Natural killer cell (primary cell): ENCODE results near the gene ZNF618. TPM values are rescaled to one million over a fixed set of nuclear protein-coding genes. Genes with fewer than 3 reads are reported as not detected.

Experiments
- ATAC-seq, 3 donors: fragments of 150-1000 bp in 2 of 3; fragments of 200-7000 bp in 1 of 3; cut with Tn5 transposase; 1 replicate in 1 of 3; 2 replicates in 2 of 3; pipeline ENCODE4 v1.10.0; 2021; ENCODE audit warnings: mild to moderate bottlenecking in 2 of 3, moderate library complexity in 2 of 3
- DNase-seq, 2 donors: peaks; one replicate each; pipeline versions ENCODE4 v3.0.0 to v3.0.0-alpha.2; 2013 to 2021; ENCODE audit warnings: mixed read lengths in 1 of 2
- H3K27ac ChIP-seq: one replicate; pipeline ENCODE4 v1.5.1; 2013; ENCODE audit warnings: mild to moderate bottlenecking, low read length
- H3K27me3 ChIP-seq: one replicate; pipeline ENCODE4 v1.6.1; 2013; ENCODE audit warnings: low read length; ENCODE audit not compliant: control insufficient read depth, insufficient read depth
- H3K36me3 ChIP-seq: one replicate; pipeline ENCODE4 v1.6.1; 2013; ENCODE audit warnings: low read length; ENCODE audit not compliant: control insufficient read depth, insufficient read depth
- H3K4me1 ChIP-seq: one replicate; pipeline ENCODE4 v1.6.1; 2013; ENCODE audit warnings: low read length; ENCODE audit not compliant: control insufficient read depth, insufficient read depth
- H3K4me3 ChIP-seq: one replicate; pipeline ENCODE4 v1.5.1; 2013; ENCODE audit warnings: low read length
- H3K9me3 ChIP-seq: one replicate; pipeline ENCODE4 v1.6.1; 2013; ENCODE audit warnings: low read length; ENCODE audit not compliant: control insufficient read depth, insufficient read depth
- H3K27ac Mint-ChIP-seq, 2 donors: one replicate each; pipeline ENCODE4 v1.8.0; 2022; ENCODE audit warnings: mild to moderate bottlenecking in 2 of 2, mixed read lengths in 2 of 2, moderate library complexity in 1 of 2
- H3K27me3 Mint-ChIP-seq, 2 donors: one replicate each; pipeline ENCODE4 v1.8.0; 2022; ENCODE audit warnings: low read depth in 2 of 2, mixed read lengths in 2 of 2
- H3K36me3 Mint-ChIP-seq: one replicate; pipeline ENCODE4 v1.8.0; 2022; ENCODE audit warnings: mixed read lengths
- H3K4me1 Mint-ChIP-seq, 2 donors: one replicate each; pipeline ENCODE4 v1.8.0; 2022; ENCODE audit warnings: mixed read lengths in 2 of 2
- H3K4me3 Mint-ChIP-seq: one replicate; pipeline ENCODE4 v1.8.0; 2022; ENCODE audit warnings: mild to moderate bottlenecking, moderate library complexity, mixed read lengths
- H3K9me3 Mint-ChIP-seq, 2 donors: one replicate each; pipeline ENCODE4 v1.8.0; 2022; ENCODE audit warnings: mixed read lengths in 2 of 2
- WGBS: methylation state at CpG from one replicate; pipeline ENCODE4 v1.1.7; 2013; ENCODE audit warnings: missing lambda C conversion rate; ENCODE audit not compliant: insufficient coverage; 5-methylcytosine and 5-hydroxymethylcytosine counted together
- intact Hi-C: fragments of 100-400 bp; cut with micrococcal nuclease; formaldehyde crosslinking; loops from one replicate; pipeline ENCODE4 v1.14.2; 2022
- total RNA-seq, 4 donors: library from RNA; stranded (reverse); fragments of 120-200 nt in 1 of 4; gene quantifications; one replicate each; pipeline versions ENCODE4 v1.2.3 to v1.2.4, GENCODE V29; 2013 to 2022
- TF ChIP-seq, protein P1 (sequence below): fragments of 200-600 bp; IDR thresholded peaks from one replicate; pipeline ENCODE4 v1.8.0; 2022; ENCODE audit warnings: antibody characterized with exemption

ZNF618 gene
- total RNA-seq, 3 donors from 2014 or later (not counting 1 experiment from before 2014, with no cell fraction given), result 9.2 to 10.7 (median 10.0) TPM

DNA sequence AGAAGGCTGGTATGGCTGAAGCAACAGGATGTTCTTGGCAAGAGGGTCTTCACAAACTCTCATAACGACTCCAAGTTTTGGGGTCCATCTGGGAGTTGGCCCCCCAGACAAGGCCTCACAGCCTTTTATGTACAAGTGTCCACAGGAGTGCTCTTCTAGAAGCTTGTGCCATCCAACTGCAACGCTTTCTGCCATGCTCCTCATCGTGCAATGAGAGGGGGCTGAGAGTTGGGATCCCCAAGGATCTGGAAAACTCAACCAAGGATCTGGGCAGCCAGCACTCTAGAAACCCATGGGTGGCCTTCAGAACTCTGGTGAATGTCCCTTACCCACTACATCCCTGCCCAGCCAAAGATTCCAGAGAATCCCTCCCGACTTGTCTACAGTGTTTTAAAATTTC lies 210.5 kb downstream of the ZNF618 start:
- Histone ChIP-seq H3K27me3 (no peaks in the 10 kb centered on the region), H3K36me3 (no peaks in the 10 kb centered on the region), H3K9me3 (no peaks in the 10 kb centered on the region), H3K4me1 (no peaks in the 10 kb centered on the region), H3K4me3 (no peak overlapping the region), H3K27ac (no peak overlapping the region)
- TF ChIP-seq, protein P1, sequence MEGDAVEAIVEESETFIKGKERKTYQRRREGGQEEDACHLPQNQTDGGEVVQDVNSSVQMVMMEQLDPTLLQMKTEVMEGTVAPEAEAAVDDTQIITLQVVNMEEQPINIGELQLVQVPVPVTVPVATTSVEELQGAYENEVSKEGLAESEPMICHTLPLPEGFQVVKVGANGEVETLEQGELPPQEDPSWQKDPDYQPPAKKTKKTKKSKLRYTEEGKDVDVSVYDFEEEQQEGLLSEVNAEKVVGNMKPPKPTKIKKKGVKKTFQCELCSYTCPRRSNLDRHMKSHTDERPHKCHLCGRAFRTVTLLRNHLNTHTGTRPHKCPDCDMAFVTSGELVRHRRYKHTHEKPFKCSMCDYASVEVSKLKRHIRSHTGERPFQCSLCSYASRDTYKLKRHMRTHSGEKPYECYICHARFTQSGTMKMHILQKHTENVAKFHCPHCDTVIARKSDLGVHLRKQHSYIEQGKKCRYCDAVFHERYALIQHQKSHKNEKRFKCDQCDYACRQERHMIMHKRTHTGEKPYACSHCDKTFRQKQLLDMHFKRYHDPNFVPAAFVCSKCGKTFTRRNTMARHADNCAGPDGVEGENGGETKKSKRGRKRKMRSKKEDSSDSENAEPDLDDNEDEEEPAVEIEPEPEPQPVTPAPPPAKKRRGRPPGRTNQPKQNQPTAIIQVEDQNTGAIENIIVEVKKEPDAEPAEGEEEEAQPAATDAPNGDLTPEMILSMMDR, result no peak
- 70% methylated on average over 4 of the region's 4 CpGs for WGBS
- Mint-ChIP-seq H3K4me3 (no peak overlapping the region), H3K9me3 (no peaks in the 10 kb centered on the region), H3K4me1 (no peaks in the 10 kb centered on the region), H3K36me3 (no peaks in the 10 kb centered on the region), H3K27me3 (peaks cover 0 to 4% of the 10 kb centered on the region in 2 donors), H3K27ac (no peak overlapping the region)
- ATAC-seq (no peak), DNase-seq (no peak)
- intact Hi-C loops, result no loop called here

- intact Hi-C loops, result no loop called here
- TF ChIP-seq, protein P1, result no peak
- no peak for ATAC-seq
- H3K4me3 Mint-ChIP-seq, result no peak overlapping the region
- Histone ChIP-seq H3K4me3 (no peak overlapping the region), H3K9me3 (no peaks in the 10 kb centered on the region), H3K27ac (no peak overlapping the region), H3K4me1 (no peaks in the 10 kb centered on the region), H3K27me3 (no peaks in the 10 kb centered on the region), H3K36me3 (no peaks in the 10 kb centered on the region)
- DNase-seq, result no peak
- H3K9me3 Mint-ChIP-seq, result no peaks in the 10 kb centered on the region
- no peaks in the 10 kb centered on the region for H3K36me3 Mint-ChIP-seq
- no peak overlapping the region for H3K27ac Mint-ChIP-seq
- WGBS, result 88% methylated on average over 7 of the region's 7 CpGs
- H3K27me3 Mint-ChIP-seq, result peaks cover 0 to 4% of the 10 kb centered on the region in 2 donors
- no peaks in the 10 kb centered on the region for H3K4me1 Mint-ChIP-seq
Observed at GRCh38 chr9:114087721-114088120, 211.6 kb downstream of the ZNF618 start.

DNA sequence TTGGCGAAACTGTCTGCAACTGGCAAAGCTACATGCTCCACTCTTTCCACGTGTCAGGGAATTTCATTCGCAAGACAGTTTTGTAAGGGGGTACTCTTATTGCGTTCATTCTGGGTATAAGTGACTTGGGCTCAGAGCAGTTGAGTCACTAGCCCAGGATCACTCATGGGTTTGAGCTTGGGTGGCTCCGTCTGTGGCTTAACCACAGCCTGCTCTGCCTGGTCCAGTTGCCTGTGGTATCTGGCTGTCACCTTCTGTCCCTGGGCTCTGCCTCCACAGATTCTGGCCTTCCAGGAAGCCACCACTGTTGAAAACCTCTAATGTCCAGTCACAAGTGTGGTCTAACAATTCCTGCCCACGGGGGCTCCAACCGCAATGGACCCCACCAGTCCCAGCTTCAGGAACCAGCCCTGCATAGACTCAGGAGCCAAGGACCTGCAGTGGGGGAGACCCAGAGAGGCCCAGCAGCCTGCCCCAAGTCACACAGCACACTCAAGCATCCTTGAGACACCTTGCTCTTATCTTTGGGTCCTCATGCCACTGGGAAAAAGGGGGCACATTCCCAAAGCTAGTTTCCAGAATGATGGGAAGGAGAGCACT lies 212.6 kb downstream of the ZNF618 start:
- no peaks in the 10 kb centered on the region for H3K9me3 ChIP-seq
- TF ChIP-seq, protein P1, result no peak
- H3K4me1 ChIP-seq, result no peaks in the 10 kb centered on the region
- no peak overlapping the region for H3K27ac ChIP-seq
- WGBS, result 84% methylated on average over 7 of the region's 7 CpGs
- ATAC-seq (no peak), DNase-seq (no peak)
- no peaks in the 10 kb centered on the region for H3K36me3 ChIP-seq
- no peaks in the 10 kb centered on the region for H3K27me3 ChIP-seq
- no peak overlapping the region for H3K4me3 Mint-ChIP-seq
- no peaks in the 10 kb centered on the region for H3K4me1 Mint-ChIP-seq
- no peaks in the 10 kb centered on the region for H3K36me3 Mint-ChIP-seq
- no peaks in the 10 kb centered on the region for H3K9me3 Mint-ChIP-seq
- peaks cover 0 to 4% of the 10 kb centered on the region in 2 donors for H3K27me3 Mint-ChIP-seq
- intact Hi-C loops, result no loop called here
- H3K4me3 ChIP-seq, result no peak overlapping the region
- no peak overlapping the region for H3K27ac Mint-ChIP-seq
